Fibroblast of gingiva (primary cell): Measurements from ENCODE around the gene CFAP119.
"Not testable (repeated sequence)": the region's sequence is repeated elsewhere in the genome, so short reads cannot be mapped to it uniquely, and the experiment has no call there.

ENCODE experiments used
- DNase-seq: peaks from one replicate; pipeline ENCODE4 v3.0.0-alpha.2; 2011; ENCODE audit warnings: low read depth

Gene CFAP119

GRCh38 chr16:30761928-30762902, at the start of gene CFAP119, which contains the start of gene RNF40:
Gene CFAP119 (minus strand): TSS chr16:30762062. CDS start chr16:30761748, 314 bp downstream.
Gene RNF40 (plus strand): TSS chr16:30762322. CDS start chr16:30762546, 224 bp downstream.
- DNase-seq = peak; percentile 96

- not testable (repeated sequence) for DNase-seq
These were observed 47.8 kb upstream of the CFAP119 start for GRCh38 chr16:30809675-30810074.

- DNase-seq = not testable (repeated sequence)
These were observed 47.1 kb upstream of the CFAP119 start for GRCh38 chr16:30808890-30809426.

- DNase-seq = no peak
These were observed 46.3 kb upstream of the CFAP119 start for GRCh38 chr16:30808146-30808545.

GRCh38 chr16:30805370-30806169, 43.7 kb upstream of the CFAP119 start:
- peak; percentile 84 for DNase-seq

- DNase-seq = no peak
These were observed 43.2 kb upstream of the CFAP119 start for GRCh38 chr16:30805056-30805369.

- DNase-seq = no peak
These were observed 41.1 kb upstream of the CFAP119 start for GRCh38 chr16:30802936-30803335.

- DNase-seq = no peak
These were observed 35.9 kb upstream of the CFAP119 start for GRCh38 chr16:30797670-30798309.

GRCh38 chr16:30794634-30795033, 32.8 kb upstream of the CFAP119 start:
- DNase-seq = no peak

GRCh38 chr16:30793508-30794069, 31.7 kb upstream of the CFAP119 start:
- no peak for DNase-seq

GRCh38 chr16:30787613-30788378, 25.9 kb upstream of the CFAP119 start:
- DNase-seq = peak; percentile 30

GRCh38 chr16:30786936-30787612, 25.2 kb upstream of the CFAP119 start, which contains the start of gene ZNF629:
Gene ZNF629 (minus strand): TSS chr16:30787205. CDS start chr16:30784482, 2,723 bp downstream.
- DNase-seq = peak; percentile 73

- DNase-seq = peak; percentile 58
These were observed 24.5 kb upstream of the CFAP119 start for GRCh38 chr16:30786115-30786935.

GRCh38 chr16:30785126-30786106, 23.6 kb upstream of the CFAP119 start:
- DNase-seq = no peak

- no peak for DNase-seq
These were observed 22.4 kb upstream of the CFAP119 start for GRCh38 chr16:30784215-30784614.

- no peak for DNase-seq
These were observed 21.6 kb upstream of the CFAP119 start for GRCh38 chr16:30783280-30784109.
